Measurements from ENCODE around the gene DPYSL3.

Gene DPYSL3

DNA sequence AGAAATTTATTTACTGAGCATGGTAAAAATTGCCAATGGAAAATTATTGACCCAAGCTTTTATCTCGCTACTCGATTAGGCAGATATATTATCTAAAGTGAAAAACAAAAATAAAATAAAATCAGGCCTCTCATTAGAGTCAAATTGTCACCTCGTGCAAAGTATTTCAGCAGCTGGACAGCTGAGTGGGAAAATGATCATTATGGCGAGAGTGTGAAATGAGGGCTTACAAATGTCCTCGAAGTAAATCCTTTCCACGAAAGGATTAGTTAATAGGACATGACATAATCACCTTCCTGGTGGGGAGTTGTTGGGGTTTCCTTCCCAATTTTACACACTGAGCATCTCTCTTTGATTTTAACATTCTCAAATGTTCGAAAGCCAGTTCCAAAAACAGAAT lies 5.4 kb upstream of the DPYSL3 start:
- DNase-seq (ENCODE audit: low read depth in 2 of 3, low spot score in 1 of 3) = no peak

DNA sequence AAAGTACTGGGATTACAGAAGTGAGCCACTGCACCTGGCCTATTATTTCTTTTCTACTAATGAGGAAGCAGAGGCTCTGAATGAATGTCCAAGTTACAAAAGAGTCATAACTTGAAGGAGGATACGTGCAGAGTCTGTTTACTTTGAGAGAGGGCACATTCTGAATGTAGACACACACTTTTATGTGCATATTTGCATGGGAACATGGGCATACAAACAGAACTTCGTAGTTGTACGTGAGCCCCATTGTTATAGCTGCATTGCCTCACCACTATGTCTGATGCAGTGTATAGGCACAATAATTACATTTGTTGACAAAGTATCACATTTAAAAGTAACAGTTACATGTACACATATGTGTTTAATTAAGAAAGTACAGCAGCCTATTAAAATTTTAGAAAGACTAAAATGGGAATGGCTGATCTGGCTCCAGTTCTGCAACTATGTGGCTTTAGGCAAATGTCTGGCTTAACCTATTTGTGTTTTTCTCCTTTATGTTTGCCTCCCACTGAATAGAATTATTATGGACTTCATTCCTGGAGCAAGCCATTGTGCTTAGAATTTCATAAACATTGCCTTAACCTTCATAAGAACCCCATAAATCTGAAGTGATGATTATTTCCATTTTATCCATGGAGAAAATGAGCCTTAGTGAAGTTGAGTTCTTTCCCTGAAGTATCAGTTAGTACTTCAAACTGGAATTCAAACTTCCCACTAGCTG lies 3.0 kb upstream of the DPYSL3 start:
- DNase-seq (ENCODE audit: low read depth in 2 of 3, low spot score in 1 of 3) = no peak

DNA sequence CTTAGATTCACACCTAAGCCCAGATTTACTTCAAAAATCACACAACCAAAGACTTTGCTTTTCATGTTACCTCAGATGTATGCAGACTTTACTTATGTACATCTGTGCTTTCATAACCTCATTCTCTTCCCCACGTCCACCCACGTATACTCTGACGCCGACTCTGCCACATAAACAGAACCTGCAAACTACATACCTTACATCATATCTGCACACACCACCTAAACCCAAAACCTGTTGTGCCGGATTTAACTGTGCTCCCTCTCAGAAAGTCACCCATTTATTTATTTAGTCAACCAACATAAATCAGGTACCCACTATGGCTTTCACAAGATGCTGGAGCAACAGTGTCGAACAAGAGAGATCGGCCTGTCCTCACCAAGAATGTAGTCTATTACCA lies 1.0 kb upstream of the DPYSL3 start:
- DNase-seq (ENCODE audit: low read depth in 2 of 3, low spot score in 1 of 3) = no peak

DNA sequence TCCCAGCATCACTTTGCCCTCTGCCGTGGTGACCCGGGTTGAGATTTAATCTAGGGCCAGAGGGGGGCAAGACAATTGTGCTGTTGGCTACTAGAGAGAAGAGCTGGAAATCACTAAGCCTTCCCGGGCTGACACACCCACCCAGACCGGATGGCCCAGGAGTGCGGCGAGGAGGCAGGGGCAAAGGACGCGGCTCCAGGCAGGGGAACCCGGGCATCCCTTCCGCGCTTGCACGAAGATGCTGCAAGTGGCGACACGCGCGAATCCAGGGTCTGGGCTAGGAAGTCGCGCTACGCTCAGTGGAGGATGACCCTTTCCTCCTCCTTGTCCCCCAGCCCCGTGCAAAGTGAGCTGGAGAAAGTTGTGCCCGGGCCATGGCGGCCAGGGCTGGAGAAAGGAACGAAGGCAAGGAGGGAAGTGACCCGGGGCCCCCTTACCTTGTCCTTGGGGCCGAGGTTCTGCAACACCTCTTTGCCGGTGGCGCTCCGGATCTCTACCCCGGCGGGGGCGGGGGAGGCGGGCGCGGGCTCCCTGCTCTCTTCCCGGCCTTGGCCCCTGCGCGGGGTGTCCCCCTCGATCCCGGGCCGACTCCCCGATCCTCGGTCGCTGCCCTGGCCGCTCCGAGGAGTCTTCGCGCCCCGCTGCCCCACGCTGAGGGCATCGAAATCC lies 693 bp downstream of the DPYSL3 start:
- no peak for DNase-seq (ENCODE audit: low read depth in 2 of 3, low spot score in 1 of 3)

DNA sequence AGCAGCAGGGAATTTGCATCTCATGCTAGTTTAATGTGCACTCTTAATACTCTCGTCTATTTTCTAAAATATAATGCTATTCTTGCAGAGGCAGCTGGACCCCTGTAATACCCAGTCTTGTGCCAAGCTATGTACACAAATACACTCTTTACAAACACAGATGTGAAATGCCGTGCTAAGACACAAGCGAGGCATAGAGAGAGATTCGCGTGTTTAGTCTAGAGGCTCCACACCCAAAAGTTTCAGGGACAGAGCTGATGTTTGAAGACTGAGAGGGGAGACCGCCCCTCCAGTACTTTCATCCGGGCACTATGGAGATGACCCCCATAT lies 1.2 kb downstream of the DPYSL3 start:
- DNase-seq (ENCODE audit: low read depth in 2 of 3, low spot score in 1 of 3) = no peak

DNA sequence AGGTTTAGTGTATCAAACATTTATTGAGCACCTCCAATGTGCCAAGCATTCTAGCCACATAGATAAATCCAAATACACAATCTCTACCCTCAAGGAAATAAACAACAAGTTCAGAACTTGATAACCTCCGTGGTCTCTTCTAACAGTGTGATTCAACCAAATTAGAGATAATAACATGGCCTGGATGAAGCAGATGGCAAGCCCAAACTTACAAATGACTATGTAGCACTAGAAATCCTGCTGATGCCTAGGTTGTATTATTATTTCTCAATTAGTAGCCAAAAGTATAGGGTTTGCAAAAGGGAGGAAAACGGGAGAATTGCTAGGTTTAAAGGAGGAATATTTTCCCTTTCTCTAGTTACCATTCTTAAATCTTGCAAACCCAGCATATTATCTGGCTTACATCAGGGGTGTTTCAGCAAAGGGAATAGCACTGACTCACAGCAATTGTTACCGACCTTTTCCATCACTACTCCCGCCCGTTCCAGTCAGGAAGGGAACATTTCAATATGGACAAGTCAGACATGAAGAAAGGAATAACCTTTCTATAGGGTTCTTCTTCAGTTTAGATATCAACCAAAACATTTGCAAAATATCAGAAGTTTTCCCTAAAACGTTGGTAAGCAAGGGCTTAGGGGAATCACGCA lies 2.3 kb downstream of the DPYSL3 start:
- DNase-seq (ENCODE audit: low read depth in 2 of 3, low spot score in 1 of 3) = no peak

DNA sequence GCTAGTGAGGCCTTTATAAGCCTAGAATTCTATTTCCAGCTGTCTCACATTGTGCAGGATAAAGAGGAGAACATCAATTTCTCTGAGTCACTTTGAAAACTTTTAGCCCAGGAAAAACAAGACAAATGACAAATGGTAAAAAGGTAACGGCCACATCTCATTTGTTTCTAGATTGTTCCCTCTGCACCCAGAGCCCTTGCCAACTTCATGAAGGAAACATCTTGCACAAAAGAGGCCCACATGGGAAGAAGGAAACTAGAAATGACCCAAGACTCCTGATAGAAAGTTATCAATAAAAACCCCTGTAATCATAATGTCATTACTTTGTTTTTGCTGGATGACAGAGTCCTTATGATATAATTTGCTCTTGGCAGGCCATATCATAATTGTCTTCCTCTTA lies 5.3 kb downstream of the DPYSL3 start:
- DNase-seq (ENCODE audit: low read depth in 2 of 3, low spot score in 1 of 3) = no peak

DNA sequence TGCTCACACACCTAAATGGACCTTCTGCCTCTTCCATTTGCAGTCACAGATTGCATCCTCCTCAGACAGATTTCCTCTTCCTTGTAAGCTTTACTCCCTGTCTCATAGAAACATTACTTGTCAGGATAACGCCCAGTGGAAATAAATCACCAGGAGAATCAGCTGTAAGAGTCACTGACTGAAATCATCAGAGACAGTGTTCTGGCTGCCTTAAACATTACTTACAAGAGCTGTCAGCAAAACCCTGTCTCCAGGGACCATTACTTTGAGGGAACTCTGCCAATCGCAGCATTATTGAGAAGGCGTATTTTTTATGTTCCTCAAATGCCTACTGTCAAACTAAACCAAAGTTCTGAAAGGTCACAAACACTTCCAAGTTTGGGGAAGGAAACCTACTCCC lies 5.9 kb downstream of the DPYSL3 start:
- DNase-seq (ENCODE audit: low read depth in 2 of 3, low spot score in 1 of 3) = no peak

DNA sequence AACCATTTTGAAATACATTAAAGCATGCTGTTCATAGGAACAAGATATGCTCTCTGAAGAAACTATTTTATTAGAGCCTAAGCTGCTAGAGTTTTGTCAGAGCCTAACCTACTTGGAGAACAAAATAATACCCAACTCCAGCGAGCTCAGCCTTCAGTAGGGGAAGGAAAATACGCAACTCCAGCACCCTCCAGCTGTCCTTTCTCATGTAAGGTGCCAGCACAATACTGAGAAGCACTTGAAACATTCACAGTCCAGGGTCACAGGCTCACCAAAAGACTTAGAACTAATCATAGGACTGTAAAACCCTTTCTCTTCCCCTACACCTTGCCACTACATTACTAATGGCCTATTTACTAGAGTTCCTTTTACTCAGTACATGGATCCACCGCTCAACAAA lies 18.9 kb downstream of the DPYSL3 start:
- no peak for DNase-seq (ENCODE audit: low read depth in 2 of 3, low spot score in 1 of 3)

DNA sequence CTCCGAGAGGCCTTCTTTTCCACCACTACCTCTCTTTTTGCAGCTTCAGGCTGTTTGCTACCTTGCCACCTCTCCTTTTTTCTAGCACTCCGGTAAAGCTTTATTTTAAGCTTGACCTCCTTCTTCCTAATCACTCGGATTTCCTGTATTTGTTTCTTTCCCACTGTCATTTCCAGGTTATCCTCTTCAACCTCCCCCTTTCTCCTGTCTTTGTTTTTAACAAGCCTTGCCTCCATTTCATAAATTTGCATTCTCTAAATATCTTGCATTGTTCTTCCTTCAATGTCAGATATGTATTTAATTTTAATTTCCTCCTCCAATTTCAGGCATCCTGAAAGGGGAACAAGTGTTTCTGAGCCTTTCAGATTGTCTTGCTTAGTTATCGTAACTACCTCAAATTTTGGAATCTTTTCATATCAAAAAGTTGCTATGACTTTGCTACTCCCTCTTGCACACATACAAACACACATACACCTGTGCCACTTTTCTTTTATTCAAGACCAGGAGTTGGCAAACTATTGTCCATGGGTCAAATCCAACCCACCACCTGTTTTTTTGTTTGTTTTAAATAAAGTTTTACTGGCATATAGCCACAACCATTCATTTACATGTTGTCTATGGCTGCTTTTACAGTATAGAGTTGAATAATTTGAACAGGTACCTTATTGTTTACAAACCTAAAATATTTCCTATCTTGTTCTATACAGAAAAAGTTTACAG lies 22.7 kb downstream of the DPYSL3 start:
- no peak for DNase-seq (ENCODE audit: low read depth in 2 of 3, low spot score in 1 of 3)

DNA sequence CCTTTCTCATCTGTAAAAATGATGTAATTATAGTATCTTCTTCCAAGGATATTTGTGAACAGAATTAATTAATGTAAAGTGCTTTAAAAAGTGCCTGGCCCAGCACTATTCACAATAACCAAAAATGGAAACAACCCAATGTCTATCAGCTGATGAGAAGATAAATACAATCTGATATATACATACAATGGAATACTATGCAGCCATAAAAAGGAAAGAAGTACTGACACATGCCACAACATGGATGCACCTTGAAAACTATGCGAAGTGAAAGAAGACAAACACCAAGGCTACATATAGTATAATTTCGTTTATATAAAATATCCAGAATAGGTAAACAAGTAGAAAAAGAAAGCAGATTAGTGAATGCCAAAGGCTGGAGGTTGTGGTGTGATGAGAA lies 24.1 kb downstream of the DPYSL3 start:
- DNase-seq (ENCODE audit: low read depth in 2 of 3, low spot score in 1 of 3) = no peak

DNA sequence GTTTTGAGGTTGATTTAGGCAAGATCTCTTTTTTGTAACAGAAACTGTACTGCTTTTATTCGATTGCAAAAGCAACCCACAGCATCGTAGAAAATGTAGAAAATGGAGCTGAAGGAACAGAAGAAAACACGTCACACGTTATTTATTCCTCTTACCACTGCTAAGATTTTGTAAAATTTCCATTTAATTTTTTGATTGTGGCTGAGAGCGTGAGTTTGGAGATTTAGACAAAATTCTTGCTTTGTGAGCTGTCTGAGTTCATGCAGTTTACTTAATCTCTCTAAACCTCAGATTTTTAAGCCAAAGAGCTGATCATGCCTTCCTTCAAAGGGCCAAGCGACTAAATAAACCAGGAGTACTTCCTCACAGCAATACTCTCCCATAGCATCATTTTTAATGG lies 24.8 kb downstream of the DPYSL3 start:
- no peak for DNase-seq (ENCODE audit: low read depth in 2 of 3, low spot score in 1 of 3)

DNA sequence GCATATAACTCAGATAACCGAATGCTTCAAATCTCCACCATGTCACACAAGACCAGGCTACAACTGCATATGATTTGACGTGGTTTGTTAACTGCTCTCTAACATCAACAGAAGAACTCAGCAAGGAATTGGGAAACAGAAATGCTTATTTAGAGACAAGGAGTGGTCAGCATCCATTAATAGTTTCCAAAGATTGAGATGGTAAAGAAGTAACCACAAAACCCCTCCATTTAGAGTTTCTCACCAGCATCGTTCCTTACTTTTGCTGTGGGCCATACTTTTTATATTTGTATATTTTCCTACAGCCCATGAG lies 25.2 kb downstream of the DPYSL3 start:
- DNase-seq (ENCODE audit: low read depth in 2 of 3, low spot score in 1 of 3) = no peak

DNA sequence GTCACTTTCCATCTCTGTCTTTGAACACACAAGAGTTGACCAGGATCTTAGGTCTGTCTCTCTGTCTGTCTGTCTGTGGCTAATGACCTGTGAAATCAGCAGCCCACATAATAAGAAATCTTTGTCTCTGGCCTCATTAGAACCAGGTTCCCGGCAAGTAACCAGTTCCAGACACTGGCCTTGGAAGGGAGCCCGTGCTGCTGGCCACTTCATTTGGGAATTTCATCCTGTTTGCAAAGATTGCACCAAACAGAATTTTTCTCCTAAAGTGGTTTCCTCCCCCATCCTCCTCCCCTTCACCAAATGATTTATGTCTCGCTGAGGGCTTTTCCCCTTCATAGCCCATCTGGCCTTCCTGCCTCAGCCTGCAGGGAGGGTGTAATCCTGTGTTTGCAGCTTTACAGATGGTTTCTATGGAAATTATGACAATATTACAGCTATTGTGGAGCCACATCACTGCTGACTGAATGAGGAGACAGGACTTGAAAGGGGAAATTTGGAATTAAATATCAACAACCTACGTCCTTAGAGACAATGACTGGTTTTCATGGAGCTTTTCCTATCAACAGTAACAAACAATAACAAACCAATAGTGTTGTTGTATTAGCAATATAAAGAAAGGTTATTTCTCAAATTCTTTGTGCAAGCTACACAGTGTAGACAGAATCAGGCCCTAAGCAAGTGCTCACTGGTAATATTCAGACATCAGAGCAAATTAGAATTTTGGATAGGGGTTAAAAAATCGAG lies 25.7 kb downstream of the DPYSL3 start:
- no peak for DNase-seq (ENCODE audit: low read depth in 2 of 3, low spot score in 1 of 3)

DNA sequence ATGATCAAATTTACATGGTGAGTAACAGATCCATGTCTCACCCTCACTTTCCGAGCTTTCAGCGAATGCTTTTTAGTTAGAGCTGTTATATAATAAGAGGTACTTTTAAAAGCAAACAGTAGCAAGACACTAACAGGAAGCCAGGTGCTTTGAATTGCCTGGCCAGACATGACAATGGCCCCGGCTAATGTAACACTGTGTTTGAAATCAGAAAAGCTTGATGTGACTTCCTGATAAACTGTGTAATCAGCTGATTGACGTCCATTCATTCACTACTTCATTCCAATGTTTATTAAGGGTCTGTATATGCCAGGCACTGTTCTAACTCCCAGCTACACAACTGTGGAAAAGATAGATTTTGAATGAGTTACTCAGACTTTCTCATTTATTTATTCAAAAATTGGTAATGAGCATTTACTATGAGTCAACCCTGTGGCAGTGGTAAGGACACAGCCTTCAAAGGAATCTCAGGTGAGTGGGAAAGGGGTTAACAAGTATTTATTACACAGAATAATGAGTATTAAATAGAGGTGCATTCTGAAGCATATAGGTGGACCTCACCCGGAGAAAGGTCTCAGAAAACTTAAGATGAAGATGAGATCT lies 26.6 kb downstream of the DPYSL3 start:
- no peak for DNase-seq (ENCODE audit: low read depth in 2 of 3, low spot score in 1 of 3)

DNA sequence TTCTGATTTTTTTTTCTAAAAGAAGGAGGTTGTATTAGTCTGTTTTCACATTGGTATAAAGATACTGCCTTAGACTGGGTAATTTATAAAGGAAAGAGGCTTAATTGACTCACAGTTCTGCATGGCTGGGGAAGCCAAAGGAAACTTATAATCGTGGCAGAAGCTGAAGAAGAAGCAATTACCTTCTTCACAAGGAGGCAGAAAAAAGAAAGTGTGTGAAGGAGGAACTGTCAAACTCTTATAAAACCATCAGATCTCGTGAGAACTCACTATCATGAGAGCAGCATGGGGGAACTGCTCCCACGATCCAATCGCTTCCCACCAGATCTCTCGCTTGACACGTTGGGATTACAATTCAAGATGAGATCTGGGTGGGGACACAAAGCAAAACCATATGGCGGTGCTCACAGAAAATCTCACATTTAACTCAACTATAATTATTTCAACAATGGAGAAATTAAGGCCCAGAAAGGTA lies 27.1 kb downstream of the DPYSL3 start:
- DNase-seq (ENCODE audit: low read depth in 2 of 3, low spot score in 1 of 3) = no peak

DNA sequence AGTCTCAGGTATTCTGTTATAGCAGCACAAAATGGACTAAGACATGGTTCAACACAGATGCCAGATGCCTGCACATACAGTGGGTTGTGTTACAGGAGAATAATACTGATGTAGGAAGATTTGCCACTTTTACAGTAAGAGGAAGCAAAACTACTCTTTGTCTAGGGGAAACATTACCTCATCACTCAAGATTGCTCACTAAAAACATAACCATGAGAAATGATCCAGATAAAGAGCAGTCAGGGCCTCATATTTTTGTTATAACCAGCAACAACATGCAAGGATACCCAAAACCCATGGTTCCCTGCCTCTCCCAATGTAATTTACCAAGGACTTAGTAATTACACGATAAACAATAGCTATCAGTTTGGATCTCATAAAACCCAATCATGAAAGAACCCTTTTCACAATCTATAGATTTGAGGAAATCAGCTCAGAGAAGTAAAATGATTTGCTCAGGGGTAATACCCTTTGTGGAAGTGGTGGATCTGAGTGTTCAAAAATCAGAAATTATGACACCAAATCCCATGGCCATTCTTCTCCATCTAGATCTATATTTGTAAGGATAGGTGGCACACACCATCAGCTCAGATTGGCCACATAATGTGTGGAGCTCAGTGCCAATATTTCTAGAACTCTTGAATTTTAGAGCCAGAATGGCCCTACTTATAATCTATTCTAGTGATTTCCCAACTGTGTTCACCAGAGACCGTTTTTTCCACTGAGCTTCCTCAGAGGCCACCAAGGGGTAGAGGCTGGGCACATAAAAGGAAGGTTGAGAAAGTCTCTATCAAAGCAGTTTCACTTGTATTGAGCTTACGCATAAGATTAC lies 27.8 kb downstream of the DPYSL3 start:
- no peak for DNase-seq (ENCODE audit: low read depth in 2 of 3, low spot score in 1 of 3)

DNA sequence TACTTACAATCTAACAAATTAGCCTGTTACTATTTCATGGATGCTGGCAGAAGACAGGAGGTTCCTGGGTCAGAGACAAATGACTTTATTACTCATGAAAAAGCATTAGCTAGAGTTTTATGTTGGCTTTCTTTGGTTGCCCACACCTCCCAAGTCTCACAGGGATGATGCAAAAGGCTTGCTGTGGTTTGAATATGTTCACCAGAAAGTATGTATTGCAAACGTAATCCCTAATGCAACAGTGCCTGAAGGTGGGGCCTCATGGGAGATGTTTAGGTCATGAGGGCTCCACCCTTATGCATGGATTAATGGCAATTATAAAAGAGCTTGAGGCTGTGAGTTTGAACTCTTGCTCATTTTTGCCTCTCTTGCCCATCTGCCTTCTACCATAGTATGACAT lies 28.5 kb downstream of the DPYSL3 start:
- DNase-seq (ENCODE audit: low read depth in 2 of 3, low spot score in 1 of 3) = no peak

DNA sequence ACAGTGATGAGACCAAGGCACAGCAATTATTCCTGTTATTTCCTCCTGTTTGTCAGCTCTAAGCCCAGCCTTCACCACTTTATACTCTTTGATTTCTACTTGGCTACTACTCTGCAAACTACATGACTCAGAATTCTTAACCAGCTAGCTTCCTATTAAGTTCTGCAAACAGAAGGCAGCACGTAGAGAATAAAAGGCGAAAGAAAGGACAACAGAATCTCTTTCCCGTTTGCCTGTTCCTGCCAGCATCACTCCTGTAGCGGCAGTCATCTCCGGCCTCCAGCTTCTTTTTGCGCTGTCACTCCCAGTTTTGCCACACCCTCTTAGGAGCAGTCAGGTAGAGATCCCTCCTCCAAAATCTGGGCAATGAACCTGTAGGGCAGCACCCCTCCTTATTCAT lies 29.9 kb downstream of the DPYSL3 start:
- no peak for DNase-seq (ENCODE audit: low read depth in 2 of 3, low spot score in 1 of 3)

DNA sequence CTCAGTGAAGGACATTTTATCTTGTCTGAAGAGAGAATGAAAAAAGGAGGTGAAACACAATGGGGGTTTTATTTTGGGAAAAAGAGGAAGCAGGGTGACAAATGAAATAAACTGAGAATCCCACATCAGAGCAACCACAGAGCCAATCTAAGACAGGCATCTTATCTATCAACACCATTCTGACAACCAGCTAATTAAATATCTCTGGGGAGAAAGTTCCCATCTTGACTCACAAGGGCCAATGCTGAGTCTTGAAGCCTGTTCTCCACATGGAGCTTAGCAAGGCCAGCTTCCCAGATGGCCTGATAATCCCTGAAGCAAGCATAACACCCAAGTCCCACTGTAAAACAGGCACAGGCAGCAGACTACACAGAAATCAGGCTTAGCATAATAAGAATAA lies 30.4 kb downstream of the DPYSL3 start:
- DNase-seq (ENCODE audit: low read depth in 2 of 3, low spot score in 1 of 3) = no peak

All from stimulated activated CD4-positive, alpha-beta T cell treated with anti-CD3 and anti-CD28 coated beads, Interleukin-12 subunit alpha, Interleukin-12 subunit beta, amount 100 ng/mL, for 48 hours (primary cell).